ENCODE measurements around the gene NUP98.

DNA sequence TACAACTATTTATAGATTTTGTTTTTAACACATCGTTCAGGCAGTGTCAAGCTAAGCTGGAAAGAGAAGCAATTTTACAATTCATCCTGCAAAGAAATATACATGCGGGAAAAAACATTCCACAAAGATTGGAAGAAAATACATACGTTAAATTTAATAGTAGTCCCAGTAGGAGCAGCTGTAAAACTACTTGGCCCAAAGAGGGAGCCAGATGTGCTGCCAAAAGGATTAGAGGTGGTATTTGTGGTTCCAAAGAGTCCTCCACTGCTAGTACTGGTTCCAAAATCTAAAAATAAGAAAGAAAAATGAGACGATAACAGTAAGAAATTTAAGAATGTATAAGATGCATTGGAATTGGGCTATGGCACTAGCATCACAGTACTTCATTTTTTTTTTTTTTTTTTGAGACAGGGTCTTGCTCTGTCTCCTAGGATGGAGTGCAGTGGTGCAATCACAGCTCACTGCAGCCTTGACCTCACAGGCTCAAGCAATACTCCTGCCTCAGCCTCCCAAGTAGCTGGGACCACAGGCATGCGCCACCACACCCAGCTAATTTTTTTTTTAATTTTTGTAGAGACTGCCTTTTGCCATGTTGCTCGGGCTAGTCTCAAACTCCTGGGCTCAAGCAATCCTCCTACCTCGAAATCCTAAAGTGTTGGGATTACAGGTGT is 21.5 kb downstream of the NUP98 start:
- TF ChIP-seq, protein P1, sequence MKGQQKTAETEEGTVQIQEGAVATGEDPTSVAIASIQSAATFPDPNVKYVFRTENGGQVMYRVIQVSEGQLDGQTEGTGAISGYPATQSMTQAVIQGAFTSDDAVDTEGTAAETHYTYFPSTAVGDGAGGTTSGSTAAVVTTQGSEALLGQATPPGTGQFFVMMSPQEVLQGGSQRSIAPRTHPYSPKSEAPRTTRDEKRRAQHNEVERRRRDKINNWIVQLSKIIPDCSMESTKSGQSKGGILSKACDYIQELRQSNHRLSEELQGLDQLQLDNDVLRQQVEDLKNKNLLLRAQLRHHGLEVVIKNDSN (IDR thresholded peaks at IDR 0.05; ENCODE audit: borderline replicate concordance, low read depth): no peak
- TF ChIP-seq RXRA (IDR thresholded peaks at IDR 0.05; ENCODE audit: borderline replicate concordance, low read depth) (no peak), CTCF (IDR thresholded peaks at IDR 0.05) (peak; percentile 11; the same call in 1 of the 2 replicates), RAD21 (IDR thresholded peaks at IDR 0.05; ENCODE audit: low read length) (no peak), RCOR1 (IDR thresholded peaks at IDR 0.05; ENCODE audit: low read length) (no peak), CHD2 (IDR thresholded peaks at IDR 0.05; ENCODE audit: low read length, partially characterized antibody) (no peak)
- TF ChIP-seq, protein P2, sequence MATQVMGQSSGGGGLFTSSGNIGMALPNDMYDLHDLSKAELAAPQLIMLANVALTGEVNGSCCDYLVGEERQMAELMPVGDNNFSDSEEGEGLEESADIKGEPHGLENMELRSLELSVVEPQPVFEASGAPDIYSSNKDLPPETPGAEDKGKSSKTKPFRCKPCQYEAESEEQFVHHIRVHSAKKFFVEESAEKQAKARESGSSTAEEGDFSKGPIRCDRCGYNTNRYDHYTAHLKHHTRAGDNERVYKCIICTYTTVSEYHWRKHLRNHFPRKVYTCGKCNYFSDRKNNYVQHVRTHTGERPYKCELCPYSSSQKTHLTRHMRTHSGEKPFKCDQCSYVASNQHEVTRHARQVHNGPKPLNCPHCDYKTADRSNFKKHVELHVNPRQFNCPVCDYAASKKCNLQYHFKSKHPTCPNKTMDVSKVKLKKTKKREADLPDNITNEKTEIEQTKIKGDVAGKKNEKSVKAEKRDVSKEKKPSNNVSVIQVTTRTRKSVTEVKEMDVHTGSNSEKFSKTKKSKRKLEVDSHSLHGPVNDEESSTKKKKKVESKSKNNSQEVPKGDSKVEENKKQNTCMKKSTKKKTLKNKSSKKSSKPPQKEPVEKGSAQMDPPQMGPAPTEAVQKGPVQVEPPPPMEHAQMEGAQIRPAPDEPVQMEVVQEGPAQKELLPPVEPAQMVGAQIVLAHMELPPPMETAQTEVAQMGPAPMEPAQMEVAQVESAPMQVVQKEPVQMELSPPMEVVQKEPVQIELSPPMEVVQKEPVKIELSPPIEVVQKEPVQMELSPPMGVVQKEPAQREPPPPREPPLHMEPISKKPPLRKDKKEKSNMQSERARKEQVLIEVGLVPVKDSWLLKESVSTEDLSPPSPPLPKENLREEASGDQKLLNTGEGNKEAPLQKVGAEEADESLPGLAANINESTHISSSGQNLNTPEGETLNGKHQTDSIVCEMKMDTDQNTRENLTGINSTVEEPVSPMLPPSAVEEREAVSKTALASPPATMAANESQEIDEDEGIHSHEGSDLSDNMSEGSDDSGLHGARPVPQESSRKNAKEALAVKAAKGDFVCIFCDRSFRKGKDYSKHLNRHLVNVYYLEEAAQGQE (IDR thresholded peaks at IDR 0.05; ENCODE audit: low read depth, low read length): no peak

Data from SK-N-SH (cell line).